ENCODE results near the gene TCP11L2. TPM values are rescaled to one million over a fixed set of nuclear protein-coding genes. Genes with fewer than 3 reads are reported as not detected.
A peak's percentile ranks its signal among the peaks of the same experiment; 100 is the strongest.

The TCP11L2 gene
- total and polyA plus RNA-seq, 2 of the 8 experiments (the other 6 are each of a cell fraction or from before 2014, with no cell fraction given): 2.1 to 7.1 TPM

DNA sequence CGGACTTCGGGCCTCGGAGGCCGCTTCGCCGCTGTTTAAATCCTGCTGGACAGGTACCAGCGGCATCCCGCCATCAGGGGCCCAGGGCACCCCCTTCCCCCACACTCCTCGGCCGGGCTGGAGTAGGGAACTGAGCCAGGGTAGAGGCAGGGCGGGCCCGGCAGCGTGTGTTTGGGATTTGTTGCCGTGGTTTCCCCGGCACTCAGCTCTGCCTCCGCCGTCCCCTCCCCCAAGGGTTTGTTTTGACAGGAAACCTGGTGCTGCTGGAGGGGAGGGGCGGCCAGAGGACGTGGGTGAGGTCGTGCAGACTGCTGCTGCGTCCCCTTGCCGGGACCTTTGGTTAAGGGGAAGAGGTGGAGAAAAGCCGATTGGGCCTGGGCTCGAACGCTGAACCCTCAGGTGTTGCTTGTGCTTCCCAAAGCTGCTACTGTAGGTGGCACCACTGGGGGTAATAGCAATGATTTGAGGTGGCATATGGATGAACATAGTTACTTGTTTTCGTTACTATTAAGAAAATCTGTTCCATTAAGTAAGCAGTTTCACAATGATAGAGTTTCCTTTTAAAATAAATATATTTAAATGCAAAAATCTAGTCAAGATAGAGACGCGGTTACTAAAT, 778 bp downstream of the TCP11L2 start (continued):
- TF ChIP-seq, protein P1, sequence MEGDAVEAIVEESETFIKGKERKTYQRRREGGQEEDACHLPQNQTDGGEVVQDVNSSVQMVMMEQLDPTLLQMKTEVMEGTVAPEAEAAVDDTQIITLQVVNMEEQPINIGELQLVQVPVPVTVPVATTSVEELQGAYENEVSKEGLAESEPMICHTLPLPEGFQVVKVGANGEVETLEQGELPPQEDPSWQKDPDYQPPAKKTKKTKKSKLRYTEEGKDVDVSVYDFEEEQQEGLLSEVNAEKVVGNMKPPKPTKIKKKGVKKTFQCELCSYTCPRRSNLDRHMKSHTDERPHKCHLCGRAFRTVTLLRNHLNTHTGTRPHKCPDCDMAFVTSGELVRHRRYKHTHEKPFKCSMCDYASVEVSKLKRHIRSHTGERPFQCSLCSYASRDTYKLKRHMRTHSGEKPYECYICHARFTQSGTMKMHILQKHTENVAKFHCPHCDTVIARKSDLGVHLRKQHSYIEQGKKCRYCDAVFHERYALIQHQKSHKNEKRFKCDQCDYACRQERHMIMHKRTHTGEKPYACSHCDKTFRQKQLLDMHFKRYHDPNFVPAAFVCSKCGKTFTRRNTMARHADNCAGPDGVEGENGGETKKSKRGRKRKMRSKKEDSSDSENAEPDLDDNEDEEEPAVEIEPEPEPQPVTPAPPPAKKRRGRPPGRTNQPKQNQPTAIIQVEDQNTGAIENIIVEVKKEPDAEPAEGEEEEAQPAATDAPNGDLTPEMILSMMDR (IDR thresholded peaks at IDR 0.05; ENCODE audit: control extremely low read depth in 1 of 3, insufficient read depth in 1 of 3, low read depth in 1 of 3, low read length in 3 of 3): peak in 1 of 3 experiments; percentile 5; a peak in 1 of 4 replicates
- TF ChIP-seq HDAC2 (IDR thresholded peaks at IDR 0.05; ENCODE audit: borderline replicate concordance in 1 of 2, low read depth in 2 of 2, low read length in 2 of 2): 0 out of 4 replicates have a peak, but pooled peaks of 1 of the 2 experiments have one; percentile 83
- TF ChIP-seq YY1 (IDR thresholded peaks at IDR 0.05; ENCODE audit: low read depth, low read length): 0 out of 2 replicates have a peak, but pooled peaks have one; percentile 25
- no peak for TF ChIP-seq BACH1 (IDR thresholded peaks at IDR 0.05; ENCODE audit: low read length)
- TF ChIP-seq TEAD4 (IDR thresholded peaks at IDR 0.05; ENCODE audit: low read depth, low read length): no peak
- TF ChIP-seq, protein P2, sequence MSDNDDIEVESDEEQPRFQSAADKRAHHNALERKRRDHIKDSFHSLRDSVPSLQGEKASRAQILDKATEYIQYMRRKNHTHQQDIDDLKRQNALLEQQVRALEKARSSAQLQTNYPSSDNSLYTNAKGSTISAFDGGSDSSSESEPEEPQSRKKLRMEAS (IDR thresholded peaks at IDR 0.05): peak; percentile 62
- TF ChIP-seq CHD2 (IDR thresholded peaks at IDR 0.05; ENCODE audit: low read length): peak; percentile 51; the same call in 1 of the 2 replicates
